BLaER1 treated with 17β-estradiol and CSF1 and Interleukin-3, amounts not matched to agents 10 nM and 100 nM (cell line): ENCODE data around the gene GJD3.
"Not testable (repeated sequence)": the region's sequence is repeated elsewhere in the genome, so short reads cannot be mapped to it uniquely, and the experiment has no call there.

ENCODE experiments used
- H3K27ac ChIP-seq, 11 experiments: shearing (Covaris generic); formaldehyde crosslinking; 2 replicates each; pipeline ENCODE4 v1.8.1; 2022
- H3K27me3 ChIP-seq, 11 experiments: shearing (Covaris generic); formaldehyde crosslinking; 2 replicates each; pipeline ENCODE4 v1.8.1; 2022
- H3K36me3 ChIP-seq, 11 experiments: shearing (Covaris generic); formaldehyde crosslinking; 2 replicates each; pipeline ENCODE4 v1.8.1; 2022
- H3K4me1 ChIP-seq, 10 experiments: shearing (Covaris generic); formaldehyde crosslinking; 2 replicates each; pipeline ENCODE4 v1.8.1; 2022
- H3K4me2 ChIP-seq, 11 experiments: shearing (Covaris generic); formaldehyde crosslinking; 2 replicates each; pipeline ENCODE4 v1.8.1; 2022
- H3K4me3 ChIP-seq, 10 experiments: shearing (Covaris generic); formaldehyde crosslinking; 2 replicates each; pipeline ENCODE4 v1.8.1; 2022
- H3K9ac ChIP-seq, 11 experiments: shearing (Covaris generic); formaldehyde crosslinking; 2 replicates each; pipeline ENCODE4 v1.8.1; 2022
- H3K9me3 ChIP-seq, 11 experiments: shearing (Covaris generic); formaldehyde crosslinking; replicated peaks in 1 of 11; 2 replicates each; pipeline ENCODE4 v1.8.1; 2022
- H4K20me1 ChIP-seq, 11 experiments: shearing (Covaris generic); formaldehyde crosslinking; 2 replicates each; pipeline ENCODE4 v1.8.1; 2022
- Cebpa-rat ChIP-seq, 11 experiments: shearing (Covaris generic); IDR thresholded peaks; 2 replicates each; pipeline ENCODE4 v1.8.1; 2022

GJD3 gene

DNA sequence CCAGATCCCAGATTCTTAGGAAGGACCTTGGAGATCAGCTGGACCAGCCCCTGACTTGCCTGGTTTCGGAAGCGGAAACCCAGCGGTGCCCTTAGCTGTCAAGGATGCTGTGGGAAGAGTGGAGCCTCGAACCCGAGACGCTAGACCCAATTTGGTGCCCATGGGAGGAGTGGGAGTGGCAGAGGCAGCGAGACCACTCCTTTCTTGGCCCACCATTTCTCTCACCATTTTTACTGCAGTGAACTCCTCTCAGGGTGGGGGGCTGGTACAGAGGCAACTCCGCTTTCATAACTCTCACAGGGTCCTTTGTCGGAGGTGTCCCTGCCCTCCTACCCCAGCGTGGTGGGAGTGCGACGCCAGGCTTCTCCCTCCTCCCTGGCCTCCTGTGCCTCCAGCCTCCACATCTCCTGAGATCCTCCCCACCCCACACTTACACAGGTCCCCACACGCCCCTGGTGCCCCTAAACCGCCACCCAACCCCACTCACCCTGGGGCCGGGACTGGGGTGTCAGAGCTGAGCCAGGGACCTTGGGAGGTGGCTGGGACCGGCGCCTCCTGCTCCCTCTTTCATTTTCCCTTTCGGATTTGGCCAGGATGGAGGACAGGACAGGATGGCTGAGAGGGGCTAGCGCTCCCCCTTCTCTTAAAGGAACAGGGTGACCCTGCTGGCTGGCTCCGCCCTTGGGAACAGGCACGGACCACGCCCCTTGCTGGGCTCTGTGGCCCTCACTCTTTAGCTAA, at the start of gene GJD3:
TSS of gene GJD3 (minus strand) at position 617 of the 741 bp plus-strand sequence. CDS start 922 bp downstream, outside the sequence.
- no peak for TF ChIP-seq Cebpa-rat (IDR thresholded peaks at IDR 0.05)
- H3K9me3 ChIP-seq, result no peaks in the 10 kb centered on the region
- H3K4me2 ChIP-seq, result peak within 1 kb of the TSS; percentile 84 to 100 (median 100)
- H3K27ac ChIP-seq, result peak within 1 kb of the TSS in 1 of 11 experiments; percentile 80; a peak in 2 of 22 replicates
- peaks cover 12 to 25% (median 22%) of the 10 kb centered on the region in 11 experiments; a peak in 21 of 22 replicates for H3K27me3 ChIP-seq
- peaks cover 25 to 58% (median 38%) of the 10 kb centered on the region in 10 experiments for H3K4me1 ChIP-seq
- H3K36me3 ChIP-seq, result no peaks in the 10 kb centered on the region
- peak within 1 kb of the TSS in 8 of 11 experiments; percentile 80 to 91 (median 81); a peak in 13 of 22 replicates for H3K9ac ChIP-seq
- peak within 1 kb of the TSS; percentile 64 to 78 (median 73); a peak in 19 of 20 replicates for H3K4me3 ChIP-seq
- peaks cover 0 to 6% (median 0%) of the 10 kb centered on the region in 11 experiments; a peak in 2 of 22 replicates for H4K20me1 ChIP-seq

- not testable (repeated sequence) for H3K9me3 ChIP-seq, H3K27me3 ChIP-seq, H3K4me3 ChIP-seq
- Histone ChIP-seq H3K4me2 (peak overlapping the region in 3 of 11 experiments; percentile 2 to 24 (median 12); a peak in 3 of 22 replicates), H3K36me3 (peaks cover 0 to 73% (median 60%) of the 10 kb centered on the region in 11 experiments; a peak in 19 of 22 replicates), H3K9ac (peak overlapping the region in 4 of 11 experiments; percentile 4 to 28 (median 8); a peak in 2 of 22 replicates), H3K4me1 (peaks cover 30 to 47% (median 39%) of the 10 kb centered on the region in 10 experiments), H3K27ac (0 out of 22 replicates have a peak overlapping the region, but pooled peaks of 1 of the 11 experiments have one; percentile 0), H4K20me1 (peaks cover 0 to 42% (median 15%) of the 10 kb centered on the region in 11 experiments; a peak in 9 of 22 replicates)
Measured at GRCh38 chr17:40414312-40414711, 49.8 kb upstream of the GJD3 start.

GRCh38 chr17:40412880-40413279, 48.3 kb upstream of the GJD3 start:
- Histone ChIP-seq H3K27me3 (no peaks in the 10 kb centered on the region), H4K20me1 (peaks cover 0 to 49% (median 17%) of the 10 kb centered on the region in 11 experiments; a peak in 9 of 22 replicates), H3K27ac (no peak overlapping the region), H3K4me1 (peaks cover 17 to 34% (median 27%) of the 10 kb centered on the region in 10 experiments; a peak in 18 of 20 replicates), H3K36me3 (peaks cover 0 to 87% (median 75%) of the 10 kb centered on the region in 11 experiments; a peak in 19 of 22 replicates), H3K9me3 (no peaks in the 10 kb centered on the region), H3K4me3 (no peak overlapping the region), H3K9ac (no peak overlapping the region), H3K4me2 (no peak overlapping the region)
- no peak for TF ChIP-seq Cebpa-rat (IDR thresholded peaks at IDR 0.05)

GRCh38 chr17:40411821-40412220, 47.3 kb upstream of the GJD3 start:
- peaks cover 14 to 32% (median 25%) of the 10 kb centered on the region in 10 experiments; a peak in 18 of 20 replicates for H3K4me1 ChIP-seq
- H3K9me3 ChIP-seq, result no peaks in the 10 kb centered on the region
- H3K27ac ChIP-seq, result no peak overlapping the region
- no peak for TF ChIP-seq Cebpa-rat (IDR thresholded peaks at IDR 0.05)
- H3K4me3 ChIP-seq, result no peak overlapping the region
- H3K9ac ChIP-seq, result no peak overlapping the region
- H3K27me3 ChIP-seq, result no peaks in the 10 kb centered on the region
- H3K4me2 ChIP-seq, result no peak overlapping the region
- peaks cover 0 to 98% (median 85%) of the 10 kb centered on the region in 11 experiments; a peak in 19 of 22 replicates for H3K36me3 ChIP-seq
- peaks cover 0 to 49% (median 17%) of the 10 kb centered on the region in 11 experiments; a peak in 9 of 22 replicates for H4K20me1 ChIP-seq

GRCh38 chr17:40410082-40410481, 45.5 kb upstream of the GJD3 start:
- Histone ChIP-seq H3K9ac (no peak overlapping the region), H4K20me1 (peaks cover 0 to 49% (median 17%) of the 10 kb centered on the region in 11 experiments; a peak in 9 of 22 replicates), H3K27me3 (no peaks in the 10 kb centered on the region), H3K4me2 (no peak overlapping the region), H3K4me3 (no peak overlapping the region), H3K36me3 (peaks cover 0 to 100% (median 96%) of the 10 kb centered on the region in 11 experiments; a peak in 20 of 22 replicates), H3K4me1 (peaks cover 0 to 15% (median 8%) of the 10 kb centered on the region in 10 experiments; a peak in 10 of 20 replicates), H3K9me3 (no peaks in the 10 kb centered on the region), H3K27ac (no peak overlapping the region)
- no peak for TF ChIP-seq Cebpa-rat (IDR thresholded peaks at IDR 0.05)

- H3K9ac ChIP-seq, H3K27ac ChIP-seq, H3K4me2 ChIP-seq, H3K27me3 ChIP-seq, H3K9me3 ChIP-seq, H3K4me3 ChIP-seq: not testable (repeated sequence)
- Histone ChIP-seq H3K4me1 (peaks cover 0 to 11% (median 6%) of the 10 kb centered on the region in 10 experiments; a peak in 6 of 20 replicates), H3K36me3 (peaks cover 0 to 100% (median 99%) of the 10 kb centered on the region in 11 experiments; a peak in 20 of 22 replicates), H4K20me1 (peaks cover 0 to 48% (median 15%) of the 10 kb centered on the region in 11 experiments; a peak in 9 of 22 replicates)
Measured at GRCh38 chr17:40409540-40409939, 45.0 kb upstream of the GJD3 start.

- H3K27me3 ChIP-seq, result no peaks in the 10 kb centered on the region
- no peak for TF ChIP-seq Cebpa-rat (IDR thresholded peaks at IDR 0.05)
- no peak overlapping the region for H3K4me2 ChIP-seq
- peaks cover 0 to 100% (median 99%) of the 10 kb centered on the region in 11 experiments; a peak in 21 of 22 replicates for H3K36me3 ChIP-seq
- H3K27ac ChIP-seq, result no peak overlapping the region
- H3K4me1 ChIP-seq, result no peaks in the 10 kb centered on the region; a peak in 1 of 20 replicates
- no peak overlapping the region for H3K9ac ChIP-seq
- no peak overlapping the region for H3K4me3 ChIP-seq
- peaks cover 0 to 42% (median 6%) of the 10 kb centered on the region in 11 experiments; a peak in 7 of 22 replicates for H4K20me1 ChIP-seq
- no peaks in the 10 kb centered on the region for H3K9me3 ChIP-seq
Measured at GRCh38 chr17:40407460-40407859, 42.9 kb upstream of the GJD3 start.

- Histone ChIP-seq H4K20me1 (peaks cover 0 to 30% (median 2%) of the 10 kb centered on the region in 11 experiments; a peak in 7 of 22 replicates), H3K4me3 (no peak overlapping the region), H3K36me3 (peaks cover 0 to 100% (median 99%) of the 10 kb centered on the region in 11 experiments; a peak in 21 of 22 replicates), H3K4me1 (no peaks in the 10 kb centered on the region), H3K9ac (no peak overlapping the region), H3K27me3 (no peaks in the 10 kb centered on the region), H3K4me2 (no peak overlapping the region), H3K27ac (no peak overlapping the region), H3K9me3 (no peaks in the 10 kb centered on the region)
- TF ChIP-seq Cebpa-rat (IDR thresholded peaks at IDR 0.05), result no peak
Measured at GRCh38 chr17:40404003-40404402, 39.5 kb upstream of the GJD3 start.

DNA sequence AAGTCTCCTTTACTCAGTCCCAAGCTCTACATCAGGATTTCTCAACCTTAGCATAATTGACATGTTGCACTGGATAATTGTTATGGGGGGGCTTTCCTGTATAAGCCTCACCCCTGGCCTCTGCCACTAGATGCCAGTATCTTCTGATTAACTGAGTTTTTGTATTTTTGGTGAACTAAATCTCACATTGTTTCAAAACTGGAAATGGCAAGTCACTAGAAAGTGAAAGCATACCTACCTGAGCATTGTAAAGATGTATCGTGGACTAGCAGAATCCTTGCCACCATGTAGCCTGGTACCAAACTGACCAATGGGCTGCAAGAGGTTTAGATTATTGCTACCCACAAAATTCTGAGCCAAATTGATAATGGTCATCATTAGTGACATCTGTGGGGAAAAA, 38.1 kb upstream of the GJD3 start:
- no peak for TF ChIP-seq Cebpa-rat (IDR thresholded peaks at IDR 0.05)
- no peak overlapping the region for H3K4me3 ChIP-seq
- H3K27me3 ChIP-seq, result no peaks in the 10 kb centered on the region
- peaks cover 0 to 25% (median 0%) of the 10 kb centered on the region in 11 experiments; a peak in 8 of 22 replicates for H4K20me1 ChIP-seq
- H3K9me3 ChIP-seq, result no peaks in the 10 kb centered on the region
- no peak overlapping the region for H3K4me2 ChIP-seq
- no peak overlapping the region for H3K27ac ChIP-seq
- peaks cover 0 to 100% (median 100%) of the 10 kb centered on the region in 11 experiments; a peak in 21 of 22 replicates for H3K36me3 ChIP-seq
- H3K9ac ChIP-seq, result no peak overlapping the region; a peak in 1 of 22 replicates
- H3K4me1 ChIP-seq, result no peaks in the 10 kb centered on the region
